ENCODE results near the gene PCOLCE2. TPM values are rescaled to one million over a fixed set of nuclear protein-coding genes. Genes with fewer than 3 reads are reported as not detected.

PCOLCE2 gene
- total RNA-seq, 1 donor from 2014 or later = 3.8 TPM

GRCh38 chr3:142828703-142829305, 60.1 kb downstream of the PCOLCE2 start:
- Mint-ChIP-seq H3K27ac (ENCODE audit: unreplicated experiment) (no peak overlapping the region), H3K4me1 (ENCODE audit: unreplicated experiment) (no peaks in the 10 kb centered on the region), H3K9me3 (ENCODE audit: unreplicated experiment) (no peaks in the 10 kb centered on the region), H3K36me3 (ENCODE audit: unreplicated experiment) (no peaks in the 10 kb centered on the region), H3K27me3 (ENCODE audit: unreplicated experiment) (peaks cover 2% of the 10 kb centered on the region), H3K4me3 (ENCODE audit: unreplicated experiment) (no peak overlapping the region)
- TF ChIP-seq CTCF (IDR thresholded peaks at IDR 0.05) = peak; percentile 95
- peak; percentile 92 for DNase-seq (ENCODE audit: extremely low spot score, unreplicated experiment)

GRCh38 chr3:142819179-142819578, 69.7 kb downstream of the PCOLCE2 start:
- Mint-ChIP-seq H3K4me3 (ENCODE audit: unreplicated experiment) (no peak overlapping the region), H3K9me3 (ENCODE audit: unreplicated experiment) (no peaks in the 10 kb centered on the region), H3K27me3 (ENCODE audit: unreplicated experiment) (peaks cover 2% of the 10 kb centered on the region), H3K27ac (ENCODE audit: unreplicated experiment) (no peak overlapping the region), H3K36me3 (ENCODE audit: unreplicated experiment) (no peaks in the 10 kb centered on the region), H3K4me1 (ENCODE audit: unreplicated experiment) (no peaks in the 10 kb centered on the region)
- no peak for DNase-seq (ENCODE audit: extremely low spot score, unreplicated experiment)
- TF ChIP-seq CTCF (IDR thresholded peaks at IDR 0.05) = no peak

- H3K4me3 Mint-ChIP-seq (ENCODE audit: unreplicated experiment) = no peak overlapping the region
Observed at GRCh38 chr3:142818651-142819050, 70.2 kb downstream of the PCOLCE2 start.

DNA sequence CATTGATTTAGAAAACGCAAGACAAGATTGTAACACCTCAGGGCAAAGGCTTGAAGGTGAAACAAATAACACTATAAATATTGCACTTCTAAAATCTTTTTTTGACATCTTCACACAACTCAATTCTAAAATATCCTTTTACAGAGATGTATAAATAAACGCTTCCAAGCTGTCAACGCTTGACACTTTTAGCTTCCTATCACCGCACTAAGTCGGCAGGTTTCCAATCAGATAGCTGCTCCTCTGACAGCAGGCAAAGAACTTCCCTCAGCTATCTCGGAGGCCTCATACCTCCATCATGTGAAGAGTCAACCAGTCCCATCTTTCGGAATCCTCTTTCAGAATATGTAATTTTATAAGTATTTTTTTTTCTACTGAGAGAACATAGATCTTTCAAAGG, 71.0 kb downstream of the PCOLCE2 start:
- Mint-ChIP-seq H3K27me3 (ENCODE audit: unreplicated experiment) (peaks cover 2% of the 10 kb centered on the region), H3K9me3 (ENCODE audit: unreplicated experiment) (no peaks in the 10 kb centered on the region), H3K4me3 (ENCODE audit: unreplicated experiment) (no peak overlapping the region), H3K36me3 (ENCODE audit: unreplicated experiment) (no peaks in the 10 kb centered on the region), H3K27ac (ENCODE audit: unreplicated experiment) (no peak overlapping the region), H3K4me1 (ENCODE audit: unreplicated experiment) (no peaks in the 10 kb centered on the region)
- TF ChIP-seq CTCF (IDR thresholded peaks at IDR 0.05) = no peak
- no peak for DNase-seq (ENCODE audit: extremely low spot score, unreplicated experiment)

More at GRCh38 chr3:142818651-142819050, 70.2 kb downstream of the PCOLCE2 start:
- Mint-ChIP-seq H3K27ac (ENCODE audit: unreplicated experiment) (no peak overlapping the region), H3K36me3 (ENCODE audit: unreplicated experiment) (no peaks in the 10 kb centered on the region), H3K9me3 (ENCODE audit: unreplicated experiment) (no peaks in the 10 kb centered on the region), H3K27me3 (ENCODE audit: unreplicated experiment) (peaks cover 2% of the 10 kb centered on the region), H3K4me1 (ENCODE audit: unreplicated experiment) (no peaks in the 10 kb centered on the region)
- TF ChIP-seq CTCF (IDR thresholded peaks at IDR 0.05) = no peak
- no peak for DNase-seq (ENCODE audit: extremely low spot score, unreplicated experiment)

GRCh38 chr3:142817356-142817755, 71.5 kb downstream of the PCOLCE2 start:
- H3K27ac Mint-ChIP-seq (ENCODE audit: unreplicated experiment) = no peak overlapping the region
- no peaks in the 10 kb centered on the region for H3K9me3 Mint-ChIP-seq (ENCODE audit: unreplicated experiment)
- H3K4me3 Mint-ChIP-seq (ENCODE audit: unreplicated experiment) = no peak overlapping the region
- no peak for DNase-seq (ENCODE audit: extremely low spot score, unreplicated experiment)
- H3K36me3 Mint-ChIP-seq (ENCODE audit: unreplicated experiment) = no peaks in the 10 kb centered on the region
- H3K4me1 Mint-ChIP-seq (ENCODE audit: unreplicated experiment) = no peaks in the 10 kb centered on the region
- peaks cover 2% of the 10 kb centered on the region for H3K27me3 Mint-ChIP-seq (ENCODE audit: unreplicated experiment)
- no peak for TF ChIP-seq CTCF (IDR thresholded peaks at IDR 0.05)

Data from osteocyte (in vitro differentiated cells).